Measurements from ENCODE around the gene CEPT1.

DNA sequence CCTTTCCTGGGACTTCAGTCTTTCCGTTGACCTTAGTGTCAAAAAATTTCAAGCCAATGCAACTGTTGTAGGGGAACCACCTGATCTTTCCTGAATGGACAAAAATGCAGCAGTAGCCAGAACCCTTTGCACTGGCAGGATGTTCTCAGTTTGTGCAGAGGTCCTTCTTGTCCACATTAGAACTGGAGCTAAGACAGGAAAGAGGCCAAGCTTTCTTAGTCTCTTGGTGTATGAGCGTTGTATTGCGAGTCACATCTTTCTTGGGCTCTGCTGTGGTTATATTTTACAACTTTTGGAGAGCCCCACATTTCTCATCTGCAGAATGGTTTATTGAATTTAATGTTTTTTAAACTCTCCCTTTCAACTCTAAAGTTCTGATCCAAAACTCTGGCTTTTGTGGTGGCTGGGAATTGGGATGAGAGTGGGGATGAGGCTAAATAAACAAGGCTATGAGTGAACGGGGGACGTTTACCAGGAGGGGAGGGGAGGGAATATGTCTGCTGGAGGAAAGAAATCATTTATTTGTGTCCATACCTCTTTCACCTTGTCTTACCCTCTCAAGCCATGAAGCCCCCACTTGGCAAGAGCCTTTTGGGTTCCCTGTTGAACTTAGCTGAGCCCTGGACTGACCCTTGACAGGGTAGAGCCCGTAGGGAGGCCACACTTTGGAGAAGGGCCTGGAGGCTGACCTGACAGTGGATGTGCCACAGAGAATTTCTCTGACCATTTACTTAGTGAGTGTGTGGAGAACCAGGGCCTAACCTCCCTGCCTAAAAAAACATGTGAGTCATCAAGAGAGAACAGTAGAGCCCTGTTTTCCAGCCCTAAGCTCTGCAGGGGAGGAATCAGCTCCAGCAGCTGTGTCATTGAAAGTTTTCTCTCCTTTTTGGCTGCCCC lies 88.1 kb downstream of the CEPT1 start:
- TF ChIP-seq, protein P1, sequence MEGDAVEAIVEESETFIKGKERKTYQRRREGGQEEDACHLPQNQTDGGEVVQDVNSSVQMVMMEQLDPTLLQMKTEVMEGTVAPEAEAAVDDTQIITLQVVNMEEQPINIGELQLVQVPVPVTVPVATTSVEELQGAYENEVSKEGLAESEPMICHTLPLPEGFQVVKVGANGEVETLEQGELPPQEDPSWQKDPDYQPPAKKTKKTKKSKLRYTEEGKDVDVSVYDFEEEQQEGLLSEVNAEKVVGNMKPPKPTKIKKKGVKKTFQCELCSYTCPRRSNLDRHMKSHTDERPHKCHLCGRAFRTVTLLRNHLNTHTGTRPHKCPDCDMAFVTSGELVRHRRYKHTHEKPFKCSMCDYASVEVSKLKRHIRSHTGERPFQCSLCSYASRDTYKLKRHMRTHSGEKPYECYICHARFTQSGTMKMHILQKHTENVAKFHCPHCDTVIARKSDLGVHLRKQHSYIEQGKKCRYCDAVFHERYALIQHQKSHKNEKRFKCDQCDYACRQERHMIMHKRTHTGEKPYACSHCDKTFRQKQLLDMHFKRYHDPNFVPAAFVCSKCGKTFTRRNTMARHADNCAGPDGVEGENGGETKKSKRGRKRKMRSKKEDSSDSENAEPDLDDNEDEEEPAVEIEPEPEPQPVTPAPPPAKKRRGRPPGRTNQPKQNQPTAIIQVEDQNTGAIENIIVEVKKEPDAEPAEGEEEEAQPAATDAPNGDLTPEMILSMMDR (IDR thresholded peaks at IDR 0.05; ENCODE audit: borderline replicate concordance, extremely low read depth, low read length, poor library complexity, severe bottlenecking): no peak
- TF ChIP-seq EZH2 (IDR thresholded peaks at IDR 0.05; ENCODE audit: borderline replicate concordance, low read depth, low read length, severe bottlenecking): no peak
